NK-92 treated with Interleukin-12 subunit alpha and Interleukin-12 subunit beta, amount 100 ng/mL, for 24 hours (cell line): ENCODE measurements around the gene RPP25L.

Experiments used
- DNase-seq: peaks from one replicate; lab custom pipeline; 2025; lab: John Stamatoyannopoulos, UW

RPP25L gene

DNA sequence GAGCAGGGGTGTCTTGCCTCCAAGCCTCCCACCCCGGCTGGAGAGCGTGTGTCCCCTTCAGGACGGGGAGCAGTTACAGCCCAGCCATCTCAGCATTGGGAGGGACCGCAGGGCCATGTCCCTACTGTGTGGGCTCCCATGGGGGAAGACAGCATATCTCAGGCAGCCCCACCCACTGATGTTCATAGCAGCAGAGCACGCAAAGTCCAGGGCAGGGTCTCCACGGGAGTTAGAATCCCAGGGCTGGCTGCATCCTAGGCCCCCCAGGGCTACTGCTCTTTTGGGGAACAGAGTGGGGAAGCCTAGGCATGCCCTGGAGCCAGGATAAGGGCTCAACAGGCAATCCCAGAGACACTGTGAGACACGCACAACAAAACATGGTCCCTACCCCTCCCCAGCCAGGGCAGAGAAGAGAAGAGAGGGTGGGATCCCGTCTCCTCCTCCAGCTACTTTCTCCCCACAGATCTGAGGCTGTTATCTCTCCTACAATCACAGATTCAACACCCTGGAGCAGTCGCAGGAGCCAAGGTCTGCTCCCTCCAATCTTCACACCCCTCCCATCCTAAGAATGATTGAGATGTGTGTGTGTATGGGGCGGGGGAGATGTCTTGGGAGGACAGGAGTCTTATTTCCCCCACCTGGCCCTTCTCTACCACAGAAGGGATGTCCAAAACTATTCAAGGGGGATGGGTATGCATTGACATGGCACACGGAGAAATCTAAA, 25.8 kb downstream of the RPP25L start:
- DNase-seq = no peak

DNA sequence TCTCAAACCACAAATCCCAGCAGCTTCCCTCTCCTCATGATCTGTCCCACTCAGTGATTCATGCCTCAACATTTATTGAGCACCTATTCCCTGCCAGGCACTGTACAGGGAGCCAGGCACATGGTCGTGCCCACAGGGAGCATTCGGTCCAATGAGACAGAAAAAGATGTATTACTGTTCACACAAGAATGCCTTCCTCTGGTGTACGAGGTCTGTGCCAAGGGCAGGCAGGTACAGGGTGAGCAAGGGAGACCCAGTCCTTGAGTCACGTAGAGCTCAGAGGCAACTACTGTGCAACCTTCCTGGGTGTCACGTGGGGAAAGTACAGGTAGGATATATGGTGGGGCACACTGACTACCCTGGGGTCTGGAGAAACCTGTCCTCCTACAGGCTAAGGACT, 26.9 kb downstream of the RPP25L start:
- DNase-seq = no peak

DNA sequence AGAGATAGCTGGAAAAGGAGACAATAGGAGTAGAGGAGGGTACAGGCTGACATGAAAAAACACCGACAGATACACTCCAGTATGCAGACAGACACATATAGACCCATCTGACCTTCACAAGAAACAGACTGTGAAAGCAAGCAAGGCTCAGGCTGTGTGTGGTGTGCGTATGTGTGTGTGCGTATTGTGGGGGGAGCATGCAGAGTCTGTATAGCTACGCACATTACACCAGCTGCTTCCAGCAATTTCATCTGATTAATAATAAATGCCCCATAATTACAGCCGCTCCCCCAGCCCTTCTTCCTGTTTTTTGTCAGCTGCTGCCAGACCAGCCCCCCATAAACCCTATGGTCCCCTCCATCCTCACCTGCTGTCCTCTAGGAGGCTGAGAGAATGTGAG, 29.1 kb downstream of the RPP25L start:
- no peak for DNase-seq

DNA sequence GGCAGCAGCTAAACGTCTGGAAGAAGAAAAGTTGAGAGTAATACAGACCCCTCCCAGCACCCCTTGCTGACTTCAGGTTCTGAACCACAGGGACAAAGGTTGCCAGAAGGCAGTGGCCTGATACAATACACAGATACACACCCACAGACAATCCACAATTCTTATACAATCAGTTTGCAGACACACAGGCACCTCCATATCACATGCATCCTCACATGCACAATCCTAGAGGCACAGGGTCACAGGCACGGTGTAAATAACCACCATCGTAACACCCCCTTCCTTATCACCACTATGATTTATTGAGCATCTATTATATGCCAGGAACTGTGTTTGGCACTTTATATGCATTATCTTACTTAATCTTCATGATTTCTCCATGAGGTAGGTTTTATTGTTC, 30.6 kb downstream of the RPP25L start:
- no peak for DNase-seq

DNA sequence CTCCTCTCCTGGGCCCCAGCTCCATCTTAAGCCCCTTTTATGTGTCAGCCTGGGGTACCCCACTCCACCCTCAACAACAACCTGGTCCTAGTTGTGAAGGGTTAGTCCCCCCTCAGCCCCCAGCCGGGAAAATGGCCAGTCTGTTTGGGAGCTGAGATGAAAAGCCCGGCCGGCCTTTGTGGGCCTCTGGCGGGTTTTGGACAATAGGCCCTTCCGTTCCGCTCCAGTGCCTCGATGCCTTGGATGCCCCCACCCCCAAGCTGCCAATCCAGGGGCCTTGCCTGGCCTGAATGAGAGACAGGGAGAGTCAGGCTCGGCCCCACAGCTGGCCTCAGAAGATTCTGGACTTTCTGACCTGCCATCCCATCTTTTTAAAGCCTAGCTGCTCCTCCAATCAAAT, 31.5 kb downstream of the RPP25L start:
- DNase-seq = no peak

DNA sequence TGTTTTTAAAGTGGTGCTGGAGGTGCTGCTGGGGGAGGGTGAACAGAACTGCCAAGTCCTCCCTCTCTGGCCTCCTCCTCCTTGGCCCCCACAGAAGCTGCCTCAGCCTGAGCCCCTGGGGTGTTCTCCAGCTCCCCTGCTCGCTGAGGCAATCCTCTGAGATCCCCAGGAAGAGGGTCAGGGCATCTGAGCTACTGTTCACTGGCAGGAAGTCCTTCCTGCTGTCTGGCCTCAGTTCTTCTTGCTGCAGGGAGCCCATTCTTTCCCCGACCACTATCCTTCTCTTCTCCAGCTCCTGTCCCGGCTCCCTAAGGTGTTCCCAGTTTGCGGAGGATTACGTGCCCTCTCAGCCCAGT, 32.1 kb downstream of the RPP25L start:
- DNase-seq = no peak

DNA sequence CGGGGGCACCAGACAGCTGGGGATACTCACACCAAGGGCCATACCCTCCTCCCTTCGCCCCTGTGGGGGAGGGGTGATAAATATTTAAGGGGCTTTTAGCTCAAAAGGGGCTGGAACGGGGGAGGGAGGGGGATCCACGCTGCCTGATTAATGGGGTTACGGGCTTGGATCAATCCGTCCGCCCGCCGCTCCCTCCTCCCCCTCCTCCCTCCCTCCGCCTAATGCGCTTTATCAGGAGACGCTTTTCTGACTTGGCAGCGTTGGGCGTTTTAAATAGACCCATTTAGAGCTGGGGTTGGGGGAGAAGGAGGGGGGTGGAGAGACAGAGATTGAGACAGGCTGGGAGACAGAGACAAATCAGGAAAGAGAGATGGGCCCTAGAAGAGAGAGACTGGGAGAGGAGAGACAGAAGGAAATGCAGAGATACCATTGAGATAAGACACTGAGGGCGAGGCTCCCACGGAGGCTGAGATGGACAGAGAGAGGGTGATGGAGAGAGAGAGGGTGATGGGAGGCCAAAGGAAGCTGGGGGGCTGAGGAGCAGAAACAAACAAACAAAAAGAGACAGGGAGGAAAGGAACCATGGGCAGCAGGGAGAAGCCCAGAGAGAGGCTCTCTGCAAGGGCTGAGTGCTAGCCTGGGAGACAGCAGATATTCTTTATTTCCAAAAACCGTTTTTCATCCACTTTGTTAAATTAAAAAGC, 32.6 kb downstream of the RPP25L start:
- no peak for DNase-seq

DNA sequence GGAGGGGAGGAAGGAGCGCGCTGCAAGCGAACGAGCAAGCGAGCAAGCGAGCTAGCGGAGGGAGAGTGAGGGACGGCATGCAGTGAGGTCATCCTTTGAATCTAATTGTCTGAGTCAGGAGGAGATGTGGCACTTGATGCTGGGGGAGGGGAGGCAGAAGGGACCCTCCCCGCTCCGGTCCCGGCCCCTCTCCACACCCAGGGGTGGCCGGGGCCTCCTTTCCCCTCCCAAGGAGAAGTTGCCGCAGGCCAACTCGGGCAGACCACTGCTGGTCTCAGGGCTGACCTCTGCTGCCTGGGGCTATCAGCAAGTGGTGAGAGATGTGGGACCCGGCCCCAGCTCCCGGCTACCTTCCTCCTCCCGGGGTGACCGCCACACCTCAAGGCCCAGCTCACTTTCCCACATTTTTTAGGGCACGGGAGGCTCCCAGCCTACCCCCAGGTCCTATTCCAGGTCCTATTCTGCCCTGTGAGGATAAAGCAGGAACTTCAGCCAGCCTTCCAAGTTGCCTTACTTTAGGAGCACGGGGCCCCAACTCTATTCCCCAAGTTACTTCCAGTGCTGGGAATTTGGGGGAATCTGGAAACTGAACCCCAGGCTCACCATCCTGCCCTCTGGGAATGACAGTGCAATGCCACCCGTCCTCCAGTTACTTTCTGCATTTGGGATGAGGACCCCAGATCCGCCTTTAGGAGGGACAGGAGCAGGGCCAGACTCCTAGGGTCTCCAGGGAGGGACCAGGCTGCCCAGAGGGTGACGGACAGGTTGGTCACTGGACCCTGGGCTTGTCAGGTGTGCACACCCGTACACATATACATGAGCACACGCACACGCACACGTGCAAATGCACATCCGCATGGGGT, 33.4 kb downstream of the RPP25L start:
- DNase-seq = no peak

DNA sequence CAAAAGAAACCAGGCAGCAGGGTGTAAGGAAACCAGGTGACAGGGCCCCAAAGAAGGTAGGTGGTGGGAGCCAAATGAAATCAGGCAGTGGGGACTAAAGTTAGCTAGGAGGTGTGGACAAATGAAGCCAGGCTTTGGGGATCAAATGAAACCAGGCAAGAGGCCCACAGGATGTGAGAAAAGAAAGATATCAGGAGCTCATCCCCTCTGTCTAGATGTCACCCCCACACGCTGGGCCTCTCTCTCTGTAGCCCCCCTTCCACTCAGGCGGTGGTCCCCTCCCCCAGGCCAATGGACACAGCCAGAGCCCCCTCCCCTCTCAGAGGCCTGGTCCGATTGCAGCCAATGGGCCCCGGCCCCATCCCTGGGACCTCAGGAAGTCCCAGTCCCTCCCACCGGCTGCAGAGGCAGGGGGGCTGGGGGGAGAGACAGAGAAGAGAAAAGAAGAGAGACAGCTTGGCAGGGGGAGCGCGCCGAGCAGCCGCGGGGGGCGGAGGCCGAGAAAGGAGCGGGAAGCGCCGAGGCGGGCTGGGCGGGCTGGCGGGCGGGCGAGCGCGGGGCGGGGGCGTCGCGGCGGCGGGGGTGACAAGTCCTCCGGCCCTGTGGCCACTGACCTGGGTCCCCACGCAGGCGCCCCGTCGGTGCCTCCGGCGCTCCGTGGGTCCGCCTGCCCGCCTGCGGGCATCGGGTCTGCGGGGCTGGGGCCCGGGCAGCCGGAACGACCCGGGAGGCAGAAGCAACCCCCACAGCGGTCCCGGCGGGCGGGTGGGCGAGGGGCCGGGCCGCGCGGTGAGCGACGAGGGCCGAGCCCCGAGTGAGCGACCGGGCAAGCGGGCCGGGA, 34.3 kb downstream of the RPP25L start:
- DNase-seq = no peak

DNA sequence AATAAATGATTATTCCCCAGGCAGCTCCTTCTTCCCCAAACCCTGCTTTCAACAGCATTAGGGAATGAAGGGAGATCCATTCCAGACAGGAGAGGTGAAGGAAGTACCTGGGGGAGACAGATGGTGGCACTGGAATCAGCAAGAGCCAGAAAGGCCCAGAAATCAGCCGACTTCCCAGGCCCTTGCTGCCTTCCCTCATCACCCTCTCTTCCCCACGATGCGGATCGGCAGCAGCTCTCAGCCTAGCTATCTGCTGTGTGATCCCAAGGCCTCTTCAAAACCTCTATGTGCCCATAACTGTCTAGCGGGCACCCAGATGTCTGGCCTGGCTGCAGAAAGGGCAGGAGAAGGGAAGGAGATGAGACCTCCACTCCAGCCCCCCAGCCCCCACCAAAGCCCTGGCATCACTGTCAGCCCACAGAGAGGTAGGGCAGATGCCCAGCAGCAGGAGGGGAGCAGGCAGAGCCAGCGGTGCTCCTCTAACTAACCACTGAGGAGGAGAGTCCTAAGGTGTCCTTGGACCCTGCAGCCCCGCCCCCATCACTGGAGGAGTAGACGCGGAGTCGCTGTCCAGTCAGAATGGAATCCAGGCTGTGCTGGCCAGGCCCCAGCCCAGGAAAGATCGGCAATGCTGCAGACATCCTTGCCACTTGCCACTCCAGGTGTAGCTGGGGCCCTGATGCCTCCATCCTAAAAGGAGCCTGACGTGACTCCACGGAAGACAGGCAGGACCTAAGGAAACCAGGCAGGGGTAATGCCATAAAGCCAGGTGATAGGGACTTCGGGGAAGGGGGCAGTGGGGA, 35.1 kb downstream of the RPP25L start:
- no peak for DNase-seq

DNA sequence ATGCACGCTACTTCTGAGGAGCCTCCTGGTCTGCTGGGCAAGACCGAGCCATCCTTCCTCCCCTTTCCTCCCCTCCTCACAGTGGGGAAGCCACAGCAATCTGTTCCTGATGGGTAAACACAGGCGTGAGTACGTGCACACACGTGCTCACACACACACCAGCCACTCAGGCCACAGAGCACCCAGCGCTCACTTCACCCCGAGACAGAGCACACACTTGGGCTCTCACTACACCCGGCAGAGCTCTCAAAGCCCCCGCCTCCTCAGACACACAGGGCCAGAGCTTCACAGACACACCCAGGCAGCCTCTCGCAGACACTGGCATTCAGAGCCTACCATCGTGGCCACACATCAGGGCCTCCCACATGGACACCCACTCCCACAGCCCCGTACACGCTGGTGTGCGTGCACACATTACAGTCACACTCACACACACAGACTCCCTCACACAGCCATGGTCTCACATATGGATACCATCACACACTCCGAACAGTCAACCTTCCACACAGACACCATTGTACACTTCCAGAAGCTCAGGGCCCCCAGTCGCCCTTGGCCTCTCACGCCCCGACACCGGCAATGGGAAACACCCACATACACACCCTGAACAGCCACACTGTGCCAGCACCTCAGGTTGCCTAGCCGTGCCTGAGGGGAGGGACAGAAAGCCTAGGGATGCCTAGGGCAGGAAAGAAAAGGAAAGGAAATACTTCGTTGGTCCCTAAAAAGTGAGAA, 35.9 kb downstream of the RPP25L start:
- DNase-seq = no peak

DNA sequence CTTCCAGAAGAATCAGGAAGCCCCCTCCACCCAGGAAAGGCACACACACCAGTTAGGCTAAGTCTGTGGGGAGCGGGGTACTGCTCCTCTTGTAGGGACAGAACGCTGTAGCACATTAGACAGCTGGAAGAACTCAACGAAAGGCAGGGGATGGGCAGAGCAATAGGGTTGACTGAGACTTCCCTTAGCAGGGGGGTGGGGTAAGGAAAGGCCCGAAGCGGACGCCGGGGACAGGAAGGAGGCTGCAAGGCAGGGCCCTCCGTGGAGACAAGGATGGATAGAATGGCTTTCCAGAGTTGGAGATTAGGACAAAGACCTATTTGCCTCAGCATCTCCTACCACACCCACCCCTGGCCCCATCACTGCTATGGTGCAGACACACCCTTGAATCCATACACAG, 36.7 kb downstream of the RPP25L start:
- no peak for DNase-seq

DNA sequence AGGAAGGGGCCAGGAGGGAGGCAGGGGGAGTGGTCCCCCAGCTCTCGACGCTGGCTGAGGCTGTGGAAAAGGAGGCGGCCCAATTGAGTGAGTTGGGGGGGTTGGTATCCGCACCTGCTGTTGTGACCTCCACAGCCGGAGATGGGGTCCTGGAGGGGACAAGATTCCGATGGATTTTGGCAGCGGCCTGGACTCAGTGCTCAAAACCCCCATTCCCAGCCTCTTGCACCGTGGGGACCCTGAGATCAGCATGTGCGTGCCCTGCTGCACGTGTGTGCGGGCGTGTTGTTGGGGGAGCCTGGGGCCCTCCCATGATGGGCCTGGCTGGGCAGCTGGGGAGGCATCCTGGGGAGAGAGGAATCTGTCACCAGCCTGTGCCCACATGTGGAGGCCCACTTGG, 37.3 kb downstream of the RPP25L start:
- no peak for DNase-seq

DNA sequence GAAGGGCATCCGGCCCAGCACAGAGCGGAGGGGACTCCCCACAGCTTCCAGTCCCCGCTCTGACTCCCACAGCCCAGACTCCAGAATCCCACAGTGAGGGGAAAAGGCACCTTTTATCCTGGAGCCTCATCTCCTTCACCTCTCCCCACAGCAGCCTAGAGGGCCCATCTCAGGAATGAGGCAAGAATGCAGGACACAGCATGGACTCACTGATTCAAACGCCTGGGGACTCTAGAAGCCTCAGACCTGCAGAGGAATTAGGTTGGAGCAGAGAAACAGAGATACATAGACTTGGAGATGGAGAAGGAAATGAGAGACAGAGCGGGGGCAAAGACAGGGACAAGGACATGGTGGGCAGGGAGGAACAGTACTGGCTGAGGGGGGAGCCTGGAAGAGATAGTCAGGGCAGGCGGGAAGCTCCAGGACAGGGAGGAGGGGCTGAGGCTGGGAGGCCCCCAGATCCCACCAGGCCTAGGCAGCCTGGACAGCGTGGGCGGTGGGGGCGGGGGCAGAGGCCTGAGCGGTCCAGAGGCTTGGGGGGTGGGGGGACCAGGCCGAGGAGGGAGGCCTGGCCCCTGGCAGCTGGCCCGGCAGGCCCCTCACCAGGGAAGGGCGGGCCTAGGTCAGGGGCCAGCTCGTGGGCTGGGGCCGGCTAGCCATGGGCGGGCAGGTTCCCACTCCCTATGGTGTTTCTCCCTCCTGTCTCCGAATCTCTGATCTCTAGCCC, 38.1 kb downstream of the RPP25L start:
- no peak for DNase-seq

DNA sequence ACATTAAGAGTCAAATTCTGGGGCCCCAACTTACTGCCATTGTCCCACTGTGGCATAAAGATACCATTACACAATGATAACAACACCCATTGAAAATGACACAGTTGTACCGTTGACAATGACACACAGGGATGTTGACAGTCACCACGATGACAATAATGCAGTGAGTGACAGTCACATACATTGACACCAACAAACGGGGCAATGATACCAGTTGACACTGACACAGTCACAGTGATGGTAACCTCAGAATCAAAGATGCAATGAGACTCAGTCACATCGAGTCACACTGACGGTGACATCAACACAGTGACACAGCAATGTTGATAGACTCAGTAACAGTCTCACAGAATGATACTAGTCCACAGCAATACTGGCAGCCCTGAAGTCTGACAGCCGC, 39.3 kb downstream of the RPP25L start:
- DNase-seq = no peak

DNA sequence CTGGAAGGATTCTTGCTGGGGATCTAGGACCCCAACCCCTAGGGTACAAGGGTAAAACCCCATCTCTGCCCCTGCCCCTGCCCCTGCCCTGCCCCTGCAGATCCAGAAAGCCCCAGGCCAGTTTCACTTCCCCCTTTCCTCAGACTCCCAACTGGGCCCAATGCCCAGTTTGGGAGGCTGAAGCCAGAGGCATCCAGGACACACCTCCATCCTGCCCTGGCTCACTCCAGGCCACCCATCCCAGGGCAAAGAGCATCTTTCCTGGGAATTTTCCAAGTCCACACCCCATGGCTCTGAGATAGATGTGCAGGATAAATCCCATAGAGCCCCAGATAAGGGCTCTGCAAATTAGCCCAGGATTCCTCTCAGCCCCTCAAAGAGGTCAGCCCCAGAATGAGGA, 39.8 kb downstream of the RPP25L start:
- no peak for DNase-seq

DNA sequence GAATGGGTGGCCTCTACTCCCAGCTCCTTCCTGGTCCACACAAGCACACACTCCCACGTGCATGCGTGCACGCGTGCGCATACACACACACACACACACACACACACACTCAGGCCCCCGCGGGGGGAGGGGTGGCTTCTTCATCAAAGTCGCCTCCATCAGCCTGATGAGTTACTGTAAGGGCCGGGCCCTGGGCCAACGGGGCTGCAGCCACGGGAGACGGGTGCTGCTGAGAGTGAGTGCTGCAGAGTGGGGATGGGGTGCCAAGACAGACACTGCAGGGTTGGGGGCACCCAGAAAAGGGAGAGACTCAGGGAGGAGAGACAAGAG, 40.5 kb downstream of the RPP25L start:
- no peak for DNase-seq

DNA sequence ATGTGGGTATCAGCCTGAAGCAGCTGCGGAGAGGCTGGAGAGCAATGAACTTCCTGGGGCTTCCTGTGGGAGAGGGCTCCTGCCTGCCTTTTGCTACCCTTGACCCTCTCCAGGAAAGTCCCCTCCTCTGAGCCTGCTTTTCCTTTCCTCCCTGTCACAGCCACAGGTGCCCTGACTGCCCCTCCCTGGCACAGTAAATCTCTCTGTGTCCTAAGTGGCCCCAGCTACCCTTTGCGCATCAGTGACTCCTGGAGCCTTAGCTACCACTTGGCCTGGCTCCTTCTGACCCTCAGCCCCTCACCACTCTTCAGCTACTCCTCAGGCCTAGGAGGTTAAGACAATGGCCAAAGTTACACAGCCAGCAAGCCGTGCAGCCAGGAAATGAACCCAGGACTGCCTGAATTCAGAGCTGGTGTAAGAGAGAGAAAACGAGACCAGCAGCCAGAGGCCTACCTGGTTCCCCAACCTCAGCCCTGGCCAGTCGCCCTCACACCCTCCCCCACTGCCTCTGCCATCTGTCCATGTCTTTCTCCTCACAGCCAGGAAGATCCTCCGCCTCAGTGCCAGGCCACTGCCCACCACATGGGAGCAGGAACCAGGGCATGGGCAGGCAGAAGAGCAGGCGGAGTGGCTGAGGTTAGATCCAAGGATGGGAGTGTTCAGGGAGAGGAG, 41.0 kb downstream of the RPP25L start:
- DNase-seq = no peak

DNA sequence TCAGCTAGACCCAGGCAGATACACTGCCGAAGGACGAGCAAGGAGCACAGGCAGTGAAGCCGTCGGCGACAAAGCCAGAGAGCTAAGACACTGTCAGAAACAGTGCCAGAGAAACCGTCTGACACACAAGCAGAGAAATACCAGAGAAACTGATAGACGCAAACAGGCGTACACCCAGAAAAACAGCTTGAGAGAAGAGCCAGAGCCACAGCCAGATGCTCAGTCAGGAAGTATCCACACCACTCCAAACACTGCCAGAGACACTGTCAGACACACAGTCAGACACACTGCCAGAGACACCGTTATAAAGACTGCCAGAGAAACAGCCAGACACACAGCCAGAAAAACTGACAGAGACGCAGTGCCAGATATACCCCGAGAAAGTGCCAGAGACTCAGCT, 41.5 kb downstream of the RPP25L start:
- DNase-seq = no peak

DNA sequence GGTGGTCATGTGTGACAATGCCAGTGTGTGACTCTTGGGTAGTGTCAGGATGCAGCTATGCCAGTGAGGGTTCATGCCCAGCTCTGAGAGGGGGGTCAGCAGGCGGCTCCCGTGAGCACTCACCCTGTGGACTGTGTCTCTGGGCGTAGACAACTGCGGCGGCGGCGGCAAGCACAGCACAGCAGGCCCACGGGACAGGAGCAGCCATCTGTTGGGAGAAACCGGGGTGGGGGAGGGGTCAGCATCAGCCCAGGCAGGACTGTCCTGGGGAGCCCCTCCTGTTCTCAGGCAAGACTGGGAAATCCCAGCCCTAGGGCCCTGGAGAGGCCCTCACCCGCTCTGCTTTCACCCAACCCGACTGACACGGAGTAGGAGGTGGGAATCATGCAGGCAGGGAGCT, 43.1 kb downstream of the RPP25L start:
- no peak for DNase-seq
